Measurements from ENCODE around the gene FNDC3B.

- no peak for TF ChIP-seq CTCF (IDR thresholded peaks at IDR 0.05; ENCODE audit: low read depth, low read length, missing input control)
- no peak for TF ChIP-seq RAD21 (IDR thresholded peaks at IDR 0.05)
- no peak for TF ChIP-seq MAX (IDR thresholded peaks at IDR 0.05)
- TF ChIP-seq EGR1 (IDR thresholded peaks at IDR 0.05; ENCODE audit: low read depth in 2 of 2): no peak
- TF ChIP-seq, protein P1, sequence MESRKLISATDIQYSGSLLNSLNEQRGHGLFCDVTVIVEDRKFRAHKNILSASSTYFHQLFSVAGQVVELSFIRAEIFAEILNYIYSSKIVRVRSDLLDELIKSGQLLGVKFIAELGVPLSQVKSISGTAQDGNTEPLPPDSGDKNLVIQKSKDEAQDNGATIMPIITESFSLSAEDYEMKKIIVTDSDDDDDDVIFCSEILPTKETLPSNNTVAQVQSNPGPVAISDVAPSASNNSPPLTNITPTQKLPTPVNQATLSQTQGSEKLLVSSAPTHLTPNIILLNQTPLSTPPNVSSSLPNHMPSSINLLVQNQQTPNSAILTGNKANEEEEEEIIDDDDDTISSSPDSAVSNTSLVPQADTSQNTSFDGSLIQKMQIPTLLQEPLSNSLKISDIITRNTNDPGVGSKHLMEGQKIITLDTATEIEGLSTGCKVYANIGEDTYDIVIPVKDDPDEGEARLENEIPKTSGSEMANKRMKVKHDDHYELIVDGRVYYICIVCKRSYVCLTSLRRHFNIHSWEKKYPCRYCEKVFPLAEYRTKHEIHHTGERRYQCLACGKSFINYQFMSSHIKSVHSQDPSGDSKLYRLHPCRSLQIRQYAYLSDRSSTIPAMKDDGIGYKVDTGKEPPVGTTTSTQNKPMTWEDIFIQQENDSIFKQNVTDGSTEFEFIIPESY (IDR thresholded peaks at IDR 0.05): no peak
- no peak for TF ChIP-seq FOXA1 (IDR thresholded peaks at IDR 0.05)
- TF ChIP-seq SP1 (IDR thresholded peaks at IDR 0.05): no peak
- no peak for TF ChIP-seq NR2F2 (IDR thresholded peaks at IDR 0.05)
- TF ChIP-seq HNF4G (IDR thresholded peaks at IDR 0.05): no peak
These were observed 37.9 kb downstream of the FNDC3B start for GRCh38 chr3:172077197-172077757.

Data from liver (tissue), 3 donors.